Tibial nerve (tissue), 4 donors: ENCODE results near the gene ZNF701. TPM values are rescaled to one million over a fixed set of nuclear protein-coding genes. Genes with fewer than 3 reads are reported as not detected.
"Not testable (repeated sequence)": the region's sequence is repeated elsewhere in the genome, so short reads cannot be mapped to it uniquely, and the experiment has no call there.

Source experiments
- DNase-seq, 2 donors: peaks; one replicate each; pipeline ENCODE4 v3.0.0-alpha.2; 2019; ENCODE audit warnings: low spot score in 2 of 2
- H3K27ac ChIP-seq, 4 donors: fragments of 200-600 bp; sonication (generic) in 3 of 4; one replicate each; pipeline ENCODE4 v1.5.1; 2017 to 2019; ENCODE audit warnings: mild to moderate bottlenecking in 1 of 4
- H3K27me3 ChIP-seq, 2 donors: fragments of 200-600 bp; sonication (generic) in 1 of 2; one replicate each; pipeline versions ENCODE4 v1.5.1 to v1.6.0; 2017 to 2019
- H3K36me3 ChIP-seq, 3 donors: fragments of 200-600 bp; sonication (generic); one replicate each; pipeline ENCODE4 v1.5.1; 2018 to 2019
- H3K4me1 ChIP-seq, 4 donors: fragments of 200-600 bp; sonication (generic) in 3 of 4; one replicate each; pipeline ENCODE4 v1.5.1; 2017 to 2019
- H3K4me3 ChIP-seq, 4 donors: fragments of 200-600 bp; sonication (generic) in 3 of 4; one replicate each; pipeline ENCODE4 v1.5.1; 2017 to 2019; ENCODE audit warnings: mild to moderate bottlenecking in 1 of 4, moderate library complexity in 1 of 4
- H3K9me3 ChIP-seq, 4 donors: fragments of 200-600 bp; sonication (generic) in 3 of 4; one replicate each; pipeline ENCODE4 v1.5.1; 2017 to 2019
- CTCF ChIP-seq, 5 experiments: fragments of 200-600 bp in 3 of 5; fragments of 450-650 bp in 2 of 5; sonication (generic) in 3 of 5; IDR thresholded peaks; one replicate each; pipeline ENCODE4 v1.5.1; 2016 to 2019; ENCODE audit warnings: antibody characterized with exemption in 5 of 5, mild to moderate bottlenecking in 3 of 5, moderate library complexity in 2 of 5
- EP300 ChIP-seq, 2 donors: sonication (generic); formaldehyde crosslinking; IDR thresholded peaks; one replicate each; pipeline ENCODE4 v1.6.1; 2017; ENCODE audit warnings: antibody characterized with exemption in 2 of 2, mild to moderate bottlenecking in 1 of 2
- POLR2A ChIP-seq, 2 donors: fragments of 450-650 bp; IDR thresholded peaks; one replicate each; pipeline ENCODE4 v1.6.1; 2017; ENCODE audit warnings: antibody characterized with exemption in 2 of 2, mild to moderate bottlenecking in 2 of 2, moderate library complexity in 2 of 2
- WGBS, 2 donors: methylation state at CpG; one replicate each; pipeline ENCODE4 v1.1.5; 2018; 5-methylcytosine and 5-hydroxymethylcytosine counted together
- total RNA-seq, 4 donors: library from RNA; depleted of rRNA; stranded (reverse); fragments of >200 nt; gene quantifications; one replicate each; pipeline ENCODE4 v1.1.0, GENCODE V29; 2016

Gene ZNF701
- total RNA-seq, 4 donors from 2014 or later = 12.8 to 28.4 (median 17.9) TPM

DNA sequence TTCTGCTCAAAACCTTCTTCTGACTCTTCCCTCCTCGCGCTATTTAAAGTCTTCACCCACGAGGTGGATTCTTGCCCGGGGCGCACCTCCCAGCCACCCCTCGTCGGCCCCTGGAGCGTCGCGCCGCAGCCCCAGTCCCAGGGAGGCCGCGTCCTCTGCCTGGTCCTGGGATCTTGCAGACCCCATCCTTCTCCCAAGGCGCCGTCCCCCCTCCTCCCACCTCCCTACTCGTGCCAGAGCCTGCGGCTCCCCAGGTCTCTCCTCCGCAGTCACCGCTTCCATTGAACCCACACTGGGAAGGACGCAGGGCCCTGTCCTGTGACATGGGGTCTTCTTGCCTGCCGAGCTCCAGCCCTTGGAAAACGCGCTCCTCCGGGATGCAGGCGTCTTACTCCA, 42.1 kb upstream of the ZNF701 start:
- H3K27ac ChIP-seq = peak overlapping the region in 3 of 4 donors; percentile 75 to 91 (median 89)
- peaks cover 0 to 4% (median 0%) of the 10 kb centered on the region in 3 donors for H3K36me3 ChIP-seq
- no peak for DNase-seq
- peaks cover 0 to 20% (median 3%) of the 10 kb centered on the region in 4 donors for H3K4me1 ChIP-seq
- H3K4me3 ChIP-seq = peak overlapping the region; percentile 52 to 80 (median 71)
- WGBS, 2 donors = 2 to 3% methylated on average over 25 of the region's 25 CpGs
- no peak for TF ChIP-seq CTCF (IDR thresholded peaks at IDR 0.05)
- TF ChIP-seq EP300 (IDR thresholded peaks at IDR 0.05) = no peak
- no peak for TF ChIP-seq POLR2A (IDR thresholded peaks at IDR 0.05)
- H3K27me3 ChIP-seq = no peaks in the 10 kb centered on the region
- H3K9me3 ChIP-seq = peaks cover 0 to 11% (median 0%) of the 10 kb centered on the region in 4 donors

GRCh38 chr19:52532480-52532879, 37.6 kb upstream of the ZNF701 start:
- Histone ChIP-seq H3K27ac (no peak overlapping the region), H3K9me3 (no peaks in the 10 kb centered on the region), H3K36me3 (peaks cover 0 to 10% (median 0%) of the 10 kb centered on the region in 3 donors), H3K27me3 (no peaks in the 10 kb centered on the region), H3K4me3 (no peak overlapping the region), H3K4me1 (peaks cover 0 to 30% (median 3%) of the 10 kb centered on the region in 4 donors)
- WGBS, 2 donors = 92 to 99% methylated on average over 2 of the region's 2 CpGs
- TF ChIP-seq POLR2A (IDR thresholded peaks at IDR 0.05) (no peak), EP300 (IDR thresholded peaks at IDR 0.05) (no peak), CTCF (IDR thresholded peaks at IDR 0.05) (no peak)
- no peak for DNase-seq

DNA sequence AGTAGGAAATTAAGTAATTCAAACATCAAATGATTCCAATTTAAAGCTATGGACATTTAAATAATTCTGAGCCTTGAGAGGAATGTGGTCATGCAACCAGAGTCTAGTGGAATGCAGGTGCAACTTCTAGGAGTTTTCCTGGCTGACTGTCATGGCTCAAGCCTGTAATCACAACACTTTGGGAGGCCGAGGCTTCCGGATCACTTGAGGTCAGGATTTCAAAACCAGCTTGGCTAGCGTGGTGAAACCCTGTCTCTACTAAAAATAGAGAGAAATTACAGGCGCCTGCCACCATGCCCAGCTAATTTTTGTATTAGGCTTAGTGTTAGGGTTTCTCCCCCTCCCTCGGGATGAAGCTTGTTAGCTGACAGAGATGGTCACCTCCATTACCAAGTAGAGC, 36.2 kb upstream of the ZNF701 start:
- no peak for DNase-seq
- peaks cover 0 to 20% (median 0%) of the 10 kb centered on the region in 4 donors for H3K4me1 ChIP-seq
- 83 to 85% methylated on average over 5 of the region's 5 CpGs for WGBS, 2 donors
- TF ChIP-seq EP300 (IDR thresholded peaks at IDR 0.05) (no peak), POLR2A (IDR thresholded peaks at IDR 0.05) (no peak), CTCF (IDR thresholded peaks at IDR 0.05) (no peak)
- no peak overlapping the region for H3K27ac ChIP-seq
- H3K36me3 ChIP-seq = peaks cover 0 to 10% (median 0%) of the 10 kb centered on the region in 3 donors
- H3K4me3 ChIP-seq = no peak overlapping the region
- H3K9me3 ChIP-seq = no peaks in the 10 kb centered on the region
- H3K27me3 ChIP-seq = no peaks in the 10 kb centered on the region

- peak overlapping the region; percentile 44 to 65 (median 56) for H3K4me3 ChIP-seq
- 1 to 4% methylated on average over 15 of the region's 15 CpGs for WGBS, 2 donors
- not testable (repeated sequence) for DNase-seq
These were observed 34.7 kb upstream of the ZNF701 start for GRCh38 chr19:52535385-52535770.

GRCh38 chr19:52535771-52536447, 34.2 kb upstream of the ZNF701 start:
- 0 to 4% methylated on average over 43 to 49 of the region's 50 CpGs for WGBS, 2 donors
- Histone ChIP-seq H3K9me3 (peaks cover 0 to 14% (median 0%) of the 10 kb centered on the region in 4 donors), H3K27ac (peak overlapping the region in 3 of 4 donors; percentile 70 to 83 (median 79)), H3K4me3 (peak overlapping the region; percentile 44 to 65 (median 56)), H3K4me1 (peaks cover 0 to 16% (median 0%) of the 10 kb centered on the region in 4 donors), H3K27me3 (no peaks in the 10 kb centered on the region), H3K36me3 (peaks cover 0 to 23% (median 0%) of the 10 kb centered on the region in 3 donors)
- TF ChIP-seq POLR2A (IDR thresholded peaks at IDR 0.05) (peak in 1 of 2 donors; percentile 22), EP300 (IDR thresholded peaks at IDR 0.05) (peak in 1 of 2 donors; percentile 45), CTCF (IDR thresholded peaks at IDR 0.05) (peak in 3 of 5 experiments; percentile 22 to 27 (median 27))
- DNase-seq = peak; percentile 69 to 79

More at GRCh38 chr19:52535385-52535770, 34.7 kb upstream of the ZNF701 start:
- H3K27ac ChIP-seq = peak overlapping the region in 2 of 4 donors; percentile 70 to 83
- H3K27me3 ChIP-seq, H3K9me3 ChIP-seq: not testable (repeated sequence)
- H3K36me3 ChIP-seq = peaks cover 0 to 18% (median 0%) of the 10 kb centered on the region in 3 donors
- peaks cover 0 to 16% (median 0%) of the 10 kb centered on the region in 4 donors for H3K4me1 ChIP-seq
